ENCODE measurements around the gene ANTKMT.
A peak's percentile ranks its signal among the peaks of the same experiment; 100 is the strongest.

Gene ANTKMT, protein sequence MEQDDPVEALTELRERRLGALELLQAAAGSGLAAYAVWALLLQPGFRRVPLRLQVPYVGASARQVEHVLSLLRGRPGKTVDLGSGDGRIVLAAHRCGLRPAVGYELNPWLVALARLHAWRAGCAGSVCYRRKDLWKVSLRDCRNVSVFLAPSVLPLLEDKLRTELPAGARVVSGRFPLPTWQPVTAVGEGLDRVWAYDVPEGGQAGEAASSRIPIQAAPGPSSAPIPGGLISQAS

DNA sequence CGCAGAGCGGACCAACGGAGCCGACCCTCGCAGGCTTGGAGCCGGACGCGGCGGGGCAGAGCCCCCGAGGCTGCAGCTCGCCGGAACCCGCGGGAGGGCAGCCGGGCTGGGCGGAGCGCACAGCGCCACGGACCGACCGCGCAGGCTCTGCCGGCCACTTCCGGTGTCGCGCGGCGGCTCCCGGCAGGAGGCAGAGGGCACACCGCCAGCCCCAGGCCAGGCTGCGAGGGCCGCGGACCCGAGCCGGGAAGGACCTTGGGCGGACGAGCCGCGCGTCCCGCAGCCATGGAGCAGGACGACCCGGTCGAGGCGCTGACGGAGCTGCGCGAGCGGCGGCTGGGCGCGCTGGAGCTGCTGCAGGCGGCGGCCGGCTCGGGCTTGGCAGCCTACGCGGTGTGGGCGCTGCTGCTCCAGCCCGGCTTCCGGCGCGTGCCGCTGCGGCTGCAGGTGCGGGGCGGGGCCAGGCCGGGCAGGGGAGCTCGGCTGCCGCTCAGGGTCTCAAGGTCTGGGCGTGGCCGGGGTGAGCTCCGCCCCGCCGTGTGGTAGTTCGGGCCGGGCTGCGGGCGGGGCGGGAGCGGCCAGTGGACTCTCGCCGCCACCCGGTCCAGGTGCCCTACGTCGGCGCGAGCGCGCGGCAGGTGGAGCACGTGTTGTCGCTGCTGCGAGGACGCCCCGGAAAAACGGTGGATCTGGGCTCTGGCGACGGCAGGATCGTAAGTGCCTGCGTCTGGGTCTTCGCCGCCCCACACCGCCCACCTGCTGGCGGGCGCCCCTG is at the start of gene ANTKMT:
Gene ANTKMT, plus strand, starts transcription at position 157 of the 775 bp plus-strand sequence. Its CDS starts 129 bp downstream, at position 286.
- Histone ChIP-seq H3K9me3 (ENCODE audit: severe bottlenecking) (no peaks in the 10 kb centered on the region), H3K4me3 (ENCODE audit: severe bottlenecking) (peak within 1 kb of the TSS; percentile 73), H3K27me3 (ENCODE audit: insufficient read depth, poor library complexity, severe bottlenecking) (no peaks in the 10 kb centered on the region), H3K36me3 (ENCODE audit: low read depth) (peaks cover 7% of the 10 kb centered on the region; the same call in 1 of the 2 replicates), H3K4me1 (ENCODE audit: insufficient read depth, poor library complexity, severe bottlenecking) (peaks cover 3% of the 10 kb centered on the region), H3K27ac (ENCODE audit: poor library complexity, severe bottlenecking) (peak within 1 kb of the TSS; percentile 85)
- TF ChIP-seq, protein P1, sequence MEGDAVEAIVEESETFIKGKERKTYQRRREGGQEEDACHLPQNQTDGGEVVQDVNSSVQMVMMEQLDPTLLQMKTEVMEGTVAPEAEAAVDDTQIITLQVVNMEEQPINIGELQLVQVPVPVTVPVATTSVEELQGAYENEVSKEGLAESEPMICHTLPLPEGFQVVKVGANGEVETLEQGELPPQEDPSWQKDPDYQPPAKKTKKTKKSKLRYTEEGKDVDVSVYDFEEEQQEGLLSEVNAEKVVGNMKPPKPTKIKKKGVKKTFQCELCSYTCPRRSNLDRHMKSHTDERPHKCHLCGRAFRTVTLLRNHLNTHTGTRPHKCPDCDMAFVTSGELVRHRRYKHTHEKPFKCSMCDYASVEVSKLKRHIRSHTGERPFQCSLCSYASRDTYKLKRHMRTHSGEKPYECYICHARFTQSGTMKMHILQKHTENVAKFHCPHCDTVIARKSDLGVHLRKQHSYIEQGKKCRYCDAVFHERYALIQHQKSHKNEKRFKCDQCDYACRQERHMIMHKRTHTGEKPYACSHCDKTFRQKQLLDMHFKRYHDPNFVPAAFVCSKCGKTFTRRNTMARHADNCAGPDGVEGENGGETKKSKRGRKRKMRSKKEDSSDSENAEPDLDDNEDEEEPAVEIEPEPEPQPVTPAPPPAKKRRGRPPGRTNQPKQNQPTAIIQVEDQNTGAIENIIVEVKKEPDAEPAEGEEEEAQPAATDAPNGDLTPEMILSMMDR (IDR thresholded peaks at IDR 0.05; ENCODE audit: poor library complexity, severe bottlenecking): peak; percentile 5
- ATAC-seq (ENCODE audit: low read depth) (peak; percentile 62), DNase-seq (ENCODE audit: low spot score) (peak; percentile 91)

GRCh38 chr16:671353-672131 is 49.4 kb upstream of the ANTKMT start:
- Histone ChIP-seq H3K36me3 (ENCODE audit: low read depth) (peaks cover 46% of the 10 kb centered on the region), H3K27ac (ENCODE audit: poor library complexity, severe bottlenecking) (no peak overlapping the region), H3K4me1 (ENCODE audit: insufficient read depth, poor library complexity, severe bottlenecking) (peaks cover 3% of the 10 kb centered on the region), H3K27me3 (ENCODE audit: insufficient read depth, poor library complexity, severe bottlenecking) (no peaks in the 10 kb centered on the region), H3K9me3 (ENCODE audit: severe bottlenecking) (no peaks in the 10 kb centered on the region), H3K4me3 (ENCODE audit: severe bottlenecking) (no peak overlapping the region)
- ATAC-seq (ENCODE audit: low read depth) (no peak), DNase-seq (ENCODE audit: low spot score) (no peak)
- TF ChIP-seq, protein P1 (IDR thresholded peaks at IDR 0.05; ENCODE audit: poor library complexity, severe bottlenecking): no peak

DNA sequence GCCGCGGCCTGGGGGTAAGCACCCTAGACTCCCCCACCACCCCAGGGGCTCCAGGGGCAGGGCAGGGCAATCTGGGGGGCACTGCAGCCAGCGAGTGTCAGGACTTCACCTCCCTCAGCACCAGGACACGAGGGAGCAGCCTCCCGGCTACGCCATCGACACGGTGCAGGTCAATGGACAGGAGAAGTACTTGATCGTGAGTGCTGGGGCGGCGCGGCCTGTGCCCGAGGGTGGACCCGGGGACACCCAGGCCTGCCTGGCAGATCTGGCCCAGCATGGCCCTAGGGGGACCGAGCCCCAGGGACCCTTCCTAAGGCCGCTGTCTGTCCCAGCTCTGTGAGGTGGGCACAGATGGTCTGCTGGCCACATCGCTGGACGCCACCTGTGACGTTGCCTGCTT is 48.6 kb upstream of the ANTKMT start:
- H3K4me1 ChIP-seq (ENCODE audit: insufficient read depth, poor library complexity, severe bottlenecking): peaks cover 6% of the 10 kb centered on the region
- DNase-seq (ENCODE audit: low spot score) (no peak), ATAC-seq (ENCODE audit: low read depth) (no peak)
- H3K36me3 ChIP-seq (ENCODE audit: low read depth): peaks cover 46% of the 10 kb centered on the region
- H3K27me3 ChIP-seq (ENCODE audit: insufficient read depth, poor library complexity, severe bottlenecking): no peaks in the 10 kb centered on the region
- TF ChIP-seq, protein P1 (IDR thresholded peaks at IDR 0.05; ENCODE audit: poor library complexity, severe bottlenecking): no peak
- H3K9me3 ChIP-seq (ENCODE audit: severe bottlenecking): no peaks in the 10 kb centered on the region
- H3K4me3 ChIP-seq (ENCODE audit: severe bottlenecking): no peak overlapping the region
- no peak overlapping the region for H3K27ac ChIP-seq (ENCODE audit: poor library complexity, severe bottlenecking)

GRCh38 chr16:672851-673250 is 48.1 kb upstream of the ANTKMT start:
- no peaks in the 10 kb centered on the region for H3K9me3 ChIP-seq (ENCODE audit: severe bottlenecking)
- peaks cover 46% of the 10 kb centered on the region for H3K36me3 ChIP-seq (ENCODE audit: low read depth)
- TF ChIP-seq, protein P1 (IDR thresholded peaks at IDR 0.05; ENCODE audit: poor library complexity, severe bottlenecking): no peak
- H3K4me3 ChIP-seq (ENCODE audit: severe bottlenecking): no peak overlapping the region
- no peak for ATAC-seq (ENCODE audit: low read depth)
- peak overlapping the region; percentile 12 for H3K27ac ChIP-seq (ENCODE audit: poor library complexity, severe bottlenecking)
- peaks cover 6% of the 10 kb centered on the region for H3K4me1 ChIP-seq (ENCODE audit: insufficient read depth, poor library complexity, severe bottlenecking)
- DNase-seq (ENCODE audit: low spot score): no peak
- no peaks in the 10 kb centered on the region for H3K27me3 ChIP-seq (ENCODE audit: insufficient read depth, poor library complexity, severe bottlenecking)

All from RWPE2 (cell line).